HL-60 (cell line): Measurements from ENCODE around the gene SLC26A4.

ENCODE experiments used
- DNase-seq, 2 experiments: peaks; one replicate each; pipeline ENCODE4 v3.0.0-alpha.2; 2010 to 2020; ENCODE audit warnings: low read depth in 1 of 2, low spot score in 1 of 2
- H3K27ac ChIP-seq: fragments of 250-450 bp; sonication (Bioruptor Pico); replicated peaks from 2 replicates; pipeline ENCODE4 v1.5.1; 2020; ENCODE audit warnings: mild to moderate bottlenecking, moderate library complexity
- H3K27me3 ChIP-seq: fragments of 250-450 bp; sonication (Bioruptor Pico); 2 replicates; pipeline ENCODE4 v1.5.1; 2021; ENCODE audit warnings: mild to moderate bottlenecking, moderate library complexity; ENCODE audit not compliant: insufficient read depth, poor library complexity, severe bottlenecking
- H3K4me3 ChIP-seq: replicated peaks from 2 replicates; pipeline ENCODE4 v1.5.1; 2011; ENCODE audit warnings: mild to moderate bottlenecking, control low read depth, low read length; ENCODE audit not compliant: insufficient read depth
- GABPA ChIP-seq: IDR thresholded peaks from 2 replicates; pipeline ENCODE4 v1.6.1; 2012; ENCODE audit warnings: low read depth
- POLR2AphosphoS5 ChIP-seq: IDR thresholded peaks from 2 replicates; pipeline ENCODE4 v1.6.1; 2012; ENCODE audit warnings: low read depth
- SPI1 ChIP-seq: IDR thresholded peaks from 2 replicates; pipeline ENCODE4 v1.6.1; 2012; ENCODE audit warnings: low read depth, mild to moderate bottlenecking, borderline replicate concordance
- TF ChIP-seq, protein P1 (sequence below): IDR thresholded peaks from 2 replicates; pipeline ENCODE4 v1.6.1; 2012; ENCODE audit warnings: low read depth; ENCODE audit not compliant: insufficient replicate concordance
- TF ChIP-seq, protein P2 (sequence below): IDR thresholded peaks from one replicate; pipeline ENCODE4 v1.5.1; 2011; ENCODE audit warnings: low read length, control low read depth, inconsistent platforms; ENCODE audit not compliant: insufficient read depth

Gene SLC26A4

GRCh38 chr7:107751113-107751512 lies 90.5 kb downstream of the SLC26A4 start:
- TF ChIP-seq, protein P1, sequence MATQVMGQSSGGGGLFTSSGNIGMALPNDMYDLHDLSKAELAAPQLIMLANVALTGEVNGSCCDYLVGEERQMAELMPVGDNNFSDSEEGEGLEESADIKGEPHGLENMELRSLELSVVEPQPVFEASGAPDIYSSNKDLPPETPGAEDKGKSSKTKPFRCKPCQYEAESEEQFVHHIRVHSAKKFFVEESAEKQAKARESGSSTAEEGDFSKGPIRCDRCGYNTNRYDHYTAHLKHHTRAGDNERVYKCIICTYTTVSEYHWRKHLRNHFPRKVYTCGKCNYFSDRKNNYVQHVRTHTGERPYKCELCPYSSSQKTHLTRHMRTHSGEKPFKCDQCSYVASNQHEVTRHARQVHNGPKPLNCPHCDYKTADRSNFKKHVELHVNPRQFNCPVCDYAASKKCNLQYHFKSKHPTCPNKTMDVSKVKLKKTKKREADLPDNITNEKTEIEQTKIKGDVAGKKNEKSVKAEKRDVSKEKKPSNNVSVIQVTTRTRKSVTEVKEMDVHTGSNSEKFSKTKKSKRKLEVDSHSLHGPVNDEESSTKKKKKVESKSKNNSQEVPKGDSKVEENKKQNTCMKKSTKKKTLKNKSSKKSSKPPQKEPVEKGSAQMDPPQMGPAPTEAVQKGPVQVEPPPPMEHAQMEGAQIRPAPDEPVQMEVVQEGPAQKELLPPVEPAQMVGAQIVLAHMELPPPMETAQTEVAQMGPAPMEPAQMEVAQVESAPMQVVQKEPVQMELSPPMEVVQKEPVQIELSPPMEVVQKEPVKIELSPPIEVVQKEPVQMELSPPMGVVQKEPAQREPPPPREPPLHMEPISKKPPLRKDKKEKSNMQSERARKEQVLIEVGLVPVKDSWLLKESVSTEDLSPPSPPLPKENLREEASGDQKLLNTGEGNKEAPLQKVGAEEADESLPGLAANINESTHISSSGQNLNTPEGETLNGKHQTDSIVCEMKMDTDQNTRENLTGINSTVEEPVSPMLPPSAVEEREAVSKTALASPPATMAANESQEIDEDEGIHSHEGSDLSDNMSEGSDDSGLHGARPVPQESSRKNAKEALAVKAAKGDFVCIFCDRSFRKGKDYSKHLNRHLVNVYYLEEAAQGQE, result no peak
- TF ChIP-seq POLR2AphosphoS5, result no peak
- TF ChIP-seq GABPA, result no peak
- no peak for TF ChIP-seq SPI1
- TF ChIP-seq, protein P2, sequence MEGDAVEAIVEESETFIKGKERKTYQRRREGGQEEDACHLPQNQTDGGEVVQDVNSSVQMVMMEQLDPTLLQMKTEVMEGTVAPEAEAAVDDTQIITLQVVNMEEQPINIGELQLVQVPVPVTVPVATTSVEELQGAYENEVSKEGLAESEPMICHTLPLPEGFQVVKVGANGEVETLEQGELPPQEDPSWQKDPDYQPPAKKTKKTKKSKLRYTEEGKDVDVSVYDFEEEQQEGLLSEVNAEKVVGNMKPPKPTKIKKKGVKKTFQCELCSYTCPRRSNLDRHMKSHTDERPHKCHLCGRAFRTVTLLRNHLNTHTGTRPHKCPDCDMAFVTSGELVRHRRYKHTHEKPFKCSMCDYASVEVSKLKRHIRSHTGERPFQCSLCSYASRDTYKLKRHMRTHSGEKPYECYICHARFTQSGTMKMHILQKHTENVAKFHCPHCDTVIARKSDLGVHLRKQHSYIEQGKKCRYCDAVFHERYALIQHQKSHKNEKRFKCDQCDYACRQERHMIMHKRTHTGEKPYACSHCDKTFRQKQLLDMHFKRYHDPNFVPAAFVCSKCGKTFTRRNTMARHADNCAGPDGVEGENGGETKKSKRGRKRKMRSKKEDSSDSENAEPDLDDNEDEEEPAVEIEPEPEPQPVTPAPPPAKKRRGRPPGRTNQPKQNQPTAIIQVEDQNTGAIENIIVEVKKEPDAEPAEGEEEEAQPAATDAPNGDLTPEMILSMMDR, result no peak
- Histone ChIP-seq H3K27me3 (no peaks in the 10 kb centered on the region), H3K4me3 (no peak overlapping the region), H3K27ac (no peak overlapping the region)
- no peak for DNase-seq

GRCh38 chr7:107754642-107755041 lies 94.0 kb downstream of the SLC26A4 start:
- Histone ChIP-seq H3K4me3 (no peak overlapping the region), H3K27ac (no peak overlapping the region), H3K27me3 (no peaks in the 10 kb centered on the region)
- TF ChIP-seq, protein P1, result no peak
- TF ChIP-seq GABPA, result no peak
- TF ChIP-seq, protein P2, result no peak
- no peak for TF ChIP-seq SPI1
- TF ChIP-seq POLR2AphosphoS5, result no peak
- no peak for DNase-seq

DNA sequence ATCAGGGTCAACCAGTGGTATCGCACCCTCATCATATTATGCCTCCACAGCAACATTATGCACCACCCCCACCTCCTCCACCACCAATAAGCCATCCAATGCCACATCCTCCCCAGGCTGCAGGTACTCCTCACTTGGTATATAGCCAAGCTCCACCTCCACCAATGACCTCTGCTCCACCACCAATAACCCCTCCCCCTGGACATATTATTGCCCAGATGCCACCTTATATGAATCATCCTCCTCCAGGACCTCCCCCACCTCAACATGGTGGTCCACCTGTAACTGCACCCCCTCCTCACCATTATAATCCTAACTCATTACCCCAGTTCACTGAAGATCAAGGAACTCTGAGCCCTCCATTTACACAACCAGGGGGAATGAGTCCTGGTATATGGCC lies 98.0 kb downstream of the SLC26A4 start:
- TF ChIP-seq POLR2AphosphoS5 (0 out of 2 replicates have a peak, but pooled peaks have one; percentile 25), GABPA (no peak)
- DNase-seq, result no peak
- H3K27me3 ChIP-seq, result no peaks in the 10 kb centered on the region
- H3K4me3 ChIP-seq, result no peak overlapping the region
- H3K27ac ChIP-seq, result no peak overlapping the region

DNA sequence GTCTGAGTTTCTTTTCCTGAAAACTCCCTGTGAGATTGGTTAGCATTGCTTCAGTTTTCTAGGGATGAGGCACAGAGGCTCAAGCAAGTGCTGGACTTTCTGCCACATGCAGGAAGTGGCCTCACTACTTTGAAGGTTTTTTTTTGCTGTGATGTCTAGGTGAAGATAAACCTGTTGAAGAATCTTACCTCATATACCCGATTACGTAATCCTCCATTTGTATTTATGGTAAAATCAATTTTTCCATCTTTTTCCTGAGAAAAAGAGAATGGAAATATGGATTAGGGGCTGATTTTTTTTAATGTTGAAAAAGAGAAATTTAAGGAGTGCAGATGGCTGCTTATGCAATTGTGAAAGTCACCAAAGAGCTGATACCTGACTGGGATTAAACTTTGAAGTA lies 106.8 kb downstream of the SLC26A4 start:
- H3K4me3 ChIP-seq, result no peak overlapping the region
- peaks cover 4% of the 10 kb centered on the region for H3K27me3 ChIP-seq
- TF ChIP-seq SPI1 (no peak), POLR2AphosphoS5 (no peak), GABPA (no peak)
- TF ChIP-seq, protein P1, result no peak
- TF ChIP-seq, protein P2, result no peak
- no peak overlapping the region for H3K27ac ChIP-seq
- no peak for DNase-seq
